IMR-90 (cell line): ENCODE measurements around the gene MRPL19. TPM values are rescaled to one million over a fixed set of nuclear protein-coding genes. Genes with fewer than 3 reads are reported as not detected.

Experiments used
- ATAC-seq: fragments of 200-7000 bp; cut with Tn5 transposase; 2 replicates; pipeline ENCODE4 v1.9.1; 2020; ENCODE audit warnings: low read depth, mild to moderate bottlenecking, moderate library complexity
- BruUV-seq: library from RNA; stranded (reverse); fragments of 400-500 nt; replicated peaks from 2 replicates; lab custom pipeline; 2021; lab: Mats Ljungman, UMichigan
- CTCF ChIA-PET: fragments of 300-600 bp; formaldehyde crosslinking; extraction: SDS; loops from one replicate; lab custom pipeline; 2021; ENCODE audit warnings: antibody characterized with exemption; lab: Yijun Ruan, JAX
- POLR2A ChIA-PET: fragments of 300-600 bp; sonication (Branson Sonifier 250); formaldehyde crosslinking; loops from one replicate; lab custom pipeline; 2022; ENCODE audit warnings: antibody characterized with exemption; ENCODE audit not compliant: unreplicated experiment; lab: Charles Lee
- DNase-seq: peaks from one replicate; pipeline ENCODE4 v3.0.0; 2013
- H2AFZ ChIP-seq: replicated peaks from 2 replicates; pipeline ENCODE3; 2013; ENCODE audit warnings: low read length, mild to moderate bottlenecking; ENCODE audit not compliant: poor library complexity
- H2AK5ac ChIP-seq: 2 replicates; pipeline ENCODE4 v1.6.1; 2013; ENCODE audit warnings: low read depth, low read length, inconsistent platforms
- H2AK9ac ChIP-seq: replicated peaks from 2 replicates; pipeline ENCODE3; 2013; ENCODE audit warnings: mild to moderate bottlenecking, low read depth, low read length, moderate library complexity; ENCODE audit not compliant: poor library complexity
- H2BK120ac ChIP-seq: 2 replicates; pipeline ENCODE4 v1.6.1; 2013; ENCODE audit warnings: low read depth, low read length, inconsistent platforms
- H2BK15ac ChIP-seq: 3 replicates; pipeline ENCODE4 v1.6.1; 2013; ENCODE audit warnings: low read depth, low read length, inconsistent platforms
- H2BK20ac ChIP-seq: 2 replicates; pipeline ENCODE4 v1.6.1; 2013; ENCODE audit warnings: low read depth, mild to moderate bottlenecking, inconsistent platforms, low read length, moderate library complexity
- H2BK5ac ChIP-seq: 2 replicates; pipeline ENCODE4 v1.6.1; 2013; ENCODE audit warnings: mild to moderate bottlenecking, low read depth, low read length, inconsistent platforms; ENCODE audit not compliant: poor library complexity, severe bottlenecking
- H3K14ac ChIP-seq: replicated peaks from 2 replicates; pipeline ENCODE4 v1.6.1; 2013; ENCODE audit warnings: low read depth, low read length, inconsistent platforms
- H3K18ac ChIP-seq: 2 replicates; pipeline ENCODE4 v1.6.1; 2013; ENCODE audit warnings: low read depth, low read length, control low read depth
- H3K23ac ChIP-seq: 2 replicates; pipeline ENCODE4 v1.6.1; 2013; ENCODE audit warnings: low read depth, low read length, inconsistent platforms
- H3K27ac ChIP-seq: 2 replicates; pipeline ENCODE4 v1.5.1; 2013; ENCODE audit warnings: mild to moderate bottlenecking, control low read depth, low read length; ENCODE audit not compliant: insufficient read depth
- H3K27me3 ChIP-seq: 2 replicates; pipeline ENCODE4 v1.6.1; 2013; ENCODE audit warnings: low read length; ENCODE audit not compliant: control insufficient read depth, insufficient read depth
- H3K36me3 ChIP-seq: 2 replicates; pipeline ENCODE4 v1.6.1; 2013; ENCODE audit warnings: low read length, mixed read lengths; ENCODE audit not compliant: control insufficient read depth, insufficient read depth
- H3K4ac ChIP-seq: 2 replicates; pipeline ENCODE4 v1.6.1; 2013; ENCODE audit warnings: low read depth, low read length, inconsistent platforms
- H3K4me1 ChIP-seq: 2 replicates; pipeline ENCODE4 v1.6.1; 2013; ENCODE audit warnings: low read length, mixed read lengths; ENCODE audit not compliant: control insufficient read depth, insufficient read depth
- H3K4me2 ChIP-seq: 2 replicates; pipeline ENCODE4 v1.6.1; 2013; ENCODE audit warnings: low read depth, mild to moderate bottlenecking, control low read depth, low read length, moderate library complexity
- H3K4me3 ChIP-seq: 2 replicates; pipeline ENCODE4 v1.5.1; 2013; ENCODE audit warnings: low read depth, mild to moderate bottlenecking, control low read depth, low read length, moderate library complexity; ENCODE audit not compliant: insufficient read depth
- H3K56ac ChIP-seq: 2 replicates; pipeline ENCODE4 v1.6.1; 2013; ENCODE audit warnings: low read length, inconsistent platforms; ENCODE audit not compliant: insufficient read depth; ENCODE audit errors: extremely low read depth
- H3K79me1 ChIP-seq, 2 experiments: 2 replicates each; pipeline ENCODE4 v1.6.1; 2013; ENCODE audit warnings: low read length in 2 of 2, inconsistent platforms in 1 of 2, low read depth in 1 of 2
- H3K9ac ChIP-seq: 2 replicates; pipeline ENCODE4 v1.6.1; 2013; ENCODE audit warnings: low read depth, low read length, control low read depth
- H3K9me1 ChIP-seq: 2 replicates; pipeline ENCODE4 v1.6.1; 2013; ENCODE audit warnings: low read length, inconsistent platforms; ENCODE audit not compliant: insufficient read depth
- H3K9me3 ChIP-seq: 2 replicates; pipeline ENCODE4 v1.6.1; 2013; ENCODE audit warnings: low read length; ENCODE audit not compliant: control insufficient read depth, insufficient read depth
- H4K20me1 ChIP-seq: 2 replicates; pipeline ENCODE4 v1.6.1; 2013; ENCODE audit warnings: low read length, inconsistent platforms; ENCODE audit not compliant: insufficient read depth
- H4K5ac ChIP-seq: 2 replicates; pipeline ENCODE4 v1.6.1; 2013; ENCODE audit warnings: mild to moderate bottlenecking, low read depth, low read length, control low read depth
- H4K8ac ChIP-seq, 2 experiments: 2 replicates each; pipeline ENCODE4 v1.6.1; 2013; ENCODE audit warnings: low read depth in 2 of 2, low read length in 2 of 2, control low read depth in 1 of 2, inconsistent platforms in 1 of 2
- H4K91ac ChIP-seq: 2 replicates; pipeline ENCODE4 v1.6.1; 2013; ENCODE audit warnings: low read depth, low read length, inconsistent platforms; ENCODE audit not compliant: insufficient read depth
- CEBPB ChIP-seq: IDR thresholded peaks from 2 replicates; pipeline ENCODE4 v1.6.1; 2012; ENCODE audit warnings: low read depth, low read length, improper control_type of control experiment
- CHD1 ChIP-seq: IDR thresholded peaks from 2 replicates; pipeline ENCODE4 v1.6.1; 2012; ENCODE audit warnings: low read depth, low read length, improper control_type of control experiment
- FOS ChIP-seq: fragments of 150-350 bp; IDR thresholded peaks from 2 replicates; pipeline ENCODE4 v1.6.1; 2016; ENCODE audit warnings: low read depth, low read length
- MAZ ChIP-seq: IDR thresholded peaks from 2 replicates; pipeline ENCODE4 v1.6.1; 2012; ENCODE audit warnings: low read depth, mild to moderate bottlenecking, low read length, improper control_type of control experiment, moderate library complexity, borderline replicate concordance
- SMC3 ChIP-seq: fragments of 150-350 bp; IDR thresholded peaks from 2 replicates; pipeline ENCODE4 v1.6.1; 2016; ENCODE audit warnings: low read depth, mild to moderate bottlenecking, antibody characterized with exemption, low read length, moderate library complexity
- WGBS, 2 experiments: methylation state at CpG; one replicate each; pipeline versions ENCODE4 v1.1.5 to v1.1.7; 2013; ENCODE audit warnings: missing lambda C conversion rate in 2 of 2; ENCODE audit not compliant: insufficient read length in 1 of 2; ENCODE audit errors: extremely low coverage in 2 of 2; 5-methylcytosine and 5-hydroxymethylcytosine counted together
- dilution Hi-C: fragments of 300-500 bp; cut with HindIII; formaldehyde crosslinking; loops from one replicate; pipeline ENCODE4 v1.14.3; 2018; ENCODE audit warnings: low sequenced_read_pairs; ENCODE audit not compliant: unreplicated experiment
- in situ Hi-C: fragments of 300-500 bp; cut with MboI; formaldehyde crosslinking; loops from 3 replicates; pipeline ENCODE4 v1.14.3; 2019; ENCODE audit warnings: low sequenced_read_pairs, inconsistent platforms, mixed read lengths
- intact Hi-C: fragments of 100-400 bp; cut with micrococcal nuclease; formaldehyde crosslinking; loops from 2 replicates; pipeline ENCODE4 v1.10.0; 2022
- polyA plus RNA-seq, 3 experiments: library from polyadenylated mRNA; depleted of rRNA; stranded (reverse); fragments of >200 nt; gene quantifications; 2 replicates each; pipeline ENCODE4 v1.2.3, GENCODE V29; 2012; ENCODE audit warnings: low replicate concordance in 1 of 3
- total RNA-seq: library from RNA; depleted of rRNA; stranded (reverse); fragments of >200 nt; gene quantifications from 2 replicates; pipeline ENCODE4 v1.2.3, GENCODE V29; 2012
- TF ChIP-seq, protein P1 (sequence below): fragments of 150-350 bp; IDR thresholded peaks from 2 replicates; pipeline ENCODE4 v1.6.1; 2016; ENCODE audit warnings: low read depth, mild to moderate bottlenecking, low read length, moderate library complexity, borderline replicate concordance

The MRPL19 gene
- total and polyA plus RNA-seq, 2 of the 4 experiments (the other 2 are of a cell fraction) = 24.8 to 28.5 TPM

DNA sequence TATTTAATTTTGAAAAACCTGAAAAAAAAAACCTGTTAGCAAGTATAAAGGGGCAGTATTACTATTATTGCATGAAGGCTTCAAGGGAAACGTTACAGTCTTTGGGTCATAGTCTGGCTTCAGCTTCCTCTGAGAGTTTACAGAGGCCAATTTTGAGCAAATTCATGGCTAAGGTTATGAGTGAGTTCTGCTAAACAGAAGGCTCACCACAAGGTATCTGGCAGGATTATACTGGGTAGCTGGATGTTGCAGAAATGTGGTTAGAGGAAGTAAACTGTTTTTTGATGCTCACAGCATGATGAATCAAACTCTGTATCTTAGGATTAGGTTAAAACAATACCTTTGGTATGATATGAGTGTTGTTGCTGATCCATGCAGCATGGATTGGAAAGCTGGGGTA, 9.3 kb downstream of the MRPL19 start:
- peak; percentile 92 for ATAC-seq
- POLR2A ChIA-PET = no interaction called here
- intact Hi-C loops (no loop called here), dilution Hi-C loops (no loop called here), in situ Hi-C loops (no loop called here)
- H2BK20ac ChIP-seq = no peak overlapping the region
- H4K5ac ChIP-seq = no peak overlapping the region
- H2AK9ac ChIP-seq = no peak overlapping the region
- H3K56ac ChIP-seq = no peak overlapping the region
- H3K27ac ChIP-seq = no peak overlapping the region
- no peak overlapping the region for H3K23ac ChIP-seq
- no peak overlapping the region for H3K9ac ChIP-seq
- no peak overlapping the region for H3K4me3 ChIP-seq
- H4K91ac ChIP-seq = no peak overlapping the region
- H2AK5ac ChIP-seq = no peak overlapping the region
- no CpG with 5 or more reads among the region's 1 CpG for WGBS, 2 experiments
- no peaks in the 10 kb centered on the region for H3K27me3 ChIP-seq
- H3K18ac ChIP-seq = no peak overlapping the region
- no peak overlapping the region for H2AFZ ChIP-seq
- H3K9me3 ChIP-seq = no peaks in the 10 kb centered on the region
- no peak overlapping the region for H3K4ac ChIP-seq
- H3K79me1 ChIP-seq = peaks cover 11 to 24% of the 10 kb centered on the region in 2 experiments; a peak in 3 of 4 replicates
- no peak overlapping the region for H4K8ac ChIP-seq
- H2BK15ac ChIP-seq = no peak overlapping the region
- no peak overlapping the region for H3K14ac ChIP-seq
- H4K20me1 ChIP-seq = no peaks in the 10 kb centered on the region
- peaks cover 2% of the 10 kb centered on the region; the same call in 1 of the 2 replicates for H3K4me1 ChIP-seq
- DNase-seq = peak; percentile 91
- H3K4me2 ChIP-seq = no peak overlapping the region
- H2BK5ac ChIP-seq = no peak overlapping the region
- TF ChIP-seq, protein P1, sequence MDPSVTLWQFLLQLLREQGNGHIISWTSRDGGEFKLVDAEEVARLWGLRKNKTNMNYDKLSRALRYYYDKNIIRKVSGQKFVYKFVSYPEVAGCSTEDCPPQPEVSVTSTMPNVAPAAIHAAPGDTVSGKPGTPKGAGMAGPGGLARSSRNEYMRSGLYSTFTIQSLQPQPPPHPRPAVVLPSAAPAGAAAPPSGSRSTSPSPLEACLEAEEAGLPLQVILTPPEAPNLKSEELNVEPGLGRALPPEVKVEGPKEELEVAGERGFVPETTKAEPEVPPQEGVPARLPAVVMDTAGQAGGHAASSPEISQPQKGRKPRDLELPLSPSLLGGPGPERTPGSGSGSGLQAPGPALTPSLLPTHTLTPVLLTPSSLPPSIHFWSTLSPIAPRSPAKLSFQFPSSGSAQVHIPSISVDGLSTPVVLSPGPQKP = no peak
- TF ChIP-seq MAZ (no peak), CHD1 (no peak), SMC3 (no peak), CEBPB (peak; percentile 43; the same call in 1 of the 2 replicates), FOS (no peak)
- CTCF ChIA-PET = no interaction called here
- no TSS peak for BruUV-seq
- H2BK120ac ChIP-seq = no peak overlapping the region
- peaks cover 27% of the 10 kb centered on the region for H3K36me3 ChIP-seq
- peaks cover 8% of the 10 kb centered on the region for H3K9me1 ChIP-seq
